ENCODE results near the gene SCN5A.

Gene SCN5A

GRCh38 chr3:38500688-38501417, 148.6 kb downstream of the SCN5A start:
- Mint-ChIP-seq H3K27me3 (peaks cover 1% of the 10 kb centered on the region), H3K36me3 (ENCODE audit: low read depth) (peaks cover 39% of the 10 kb centered on the region), H3K9me3 (no peaks in the 10 kb centered on the region), H3K4me1 (peaks cover 21% of the 10 kb centered on the region), H3K4me3 (no peak overlapping the region), H3K27ac (no peak overlapping the region)
- no peak for DNase-seq
- ATAC-seq: no peak
